NCI-H1930 (cell line): ENCODE results near the gene SLC6A1.
A peak's percentile ranks its signal among the peaks of the same experiment; 100 is the strongest.

Experiments
- DNase-seq, 2 experiments: peaks; one replicate each; lab custom pipeline; 2025; lab: John Stamatoyannopoulos, UW

Gene SLC6A1

GRCh38 chr3:11019116-11019819 is 26.7 kb downstream of the SLC6A1 start:
- DNase-seq, result no peak

- no peak for DNase-seq
Measured at GRCh38 chr3:11020764-11021163, 28.2 kb downstream of the SLC6A1 start.

GRCh38 chr3:11021611-11022011 is 29.1 kb downstream of the SLC6A1 start:
- DNase-seq, result no peak

- DNase-seq, result no peak
Measured at GRCh38 chr3:11022115-11022514, 29.6 kb downstream of the SLC6A1 start.

- DNase-seq, result no peak
Measured at GRCh38 chr3:11024181-11024580, 31.6 kb downstream of the SLC6A1 start.

- DNase-seq, result no peak
Measured at GRCh38 chr3:11029948-11030347, 37.4 kb downstream of the SLC6A1 start.

GRCh38 chr3:11033871-11034270 is 41.3 kb downstream of the SLC6A1 start:
- no peak for DNase-seq

GRCh38 chr3:11034309-11034985 is 41.9 kb downstream of the SLC6A1 start:
- no peak for DNase-seq

- DNase-seq, result no peak
Measured at GRCh38 chr3:11035757-11036505, 43.4 kb downstream of the SLC6A1 start.

- no peak for DNase-seq
Measured at GRCh38 chr3:11037241-11037873, 44.8 kb downstream of the SLC6A1 start.

GRCh38 chr3:11037976-11038375 is 45.4 kb downstream of the SLC6A1 start:
- no peak for DNase-seq

- DNase-seq, result no peak
Measured at GRCh38 chr3:11045536-11045935, 53.0 kb downstream of the SLC6A1 start.

GRCh38 chr3:11047500-11047899 is 55.0 kb downstream of the SLC6A1 start:
- DNase-seq, result no peak

GRCh38 chr3:11050666-11051323 is 58.2 kb downstream of the SLC6A1 start:
- no peak for DNase-seq

- DNase-seq, result no peak
Measured at GRCh38 chr3:11053926-11054503, 61.5 kb downstream of the SLC6A1 start.

- no peak for DNase-seq
Measured at GRCh38 chr3:11054739-11055438, 62.3 kb downstream of the SLC6A1 start.

- no peak for DNase-seq
Measured at GRCh38 chr3:11055496-11055895, 62.9 kb downstream of the SLC6A1 start.

GRCh38 chr3:11056531-11057050 is 64.0 kb downstream of the SLC6A1 start:
- DNase-seq, result no peak

GRCh38 chr3:11057655-11058054 is 65.1 kb downstream of the SLC6A1 start:
- DNase-seq, result no peak

- peak; percentile 2 to 55 for DNase-seq
Measured at GRCh38 chr3:11059090-11059798, 66.7 kb downstream of the SLC6A1 start.
